H1 (cell line): Measurements from ENCODE around the gene BTBD18.
A peak's percentile ranks its signal among the peaks of the same experiment; 100 is the strongest.

Experiments used
- CTCF ChIP-seq, 3 experiments: IDR thresholded peaks; 1 replicate in 2 of 3; 2 replicates in 1 of 3; pipeline versions ENCODE4 v1.5.1 to v1.6.1; 2011; ENCODE audit warnings: low read length in 3 of 3, mild to moderate bottlenecking in 3 of 3, inconsistent platforms in 2 of 3, low read depth in 1 of 3, moderate library complexity in 1 of 3; ENCODE audit not compliant: insufficient read depth in 1 of 3; ENCODE audit errors: control extremely low read depth in 1 of 3
- POU5F1 ChIP-seq: IDR thresholded peaks from 2 replicates; pipeline ENCODE4 v1.6.1; 2011; ENCODE audit warnings: low read depth, mild to moderate bottlenecking, low read length, moderate library complexity
- TCF12 ChIP-seq: IDR thresholded peaks from 2 replicates; pipeline ENCODE4 v1.6.1; 2011; ENCODE audit warnings: low read depth, mild to moderate bottlenecking, low read length

GRCh38 chr11:57700425-57700824, 51.2 kb downstream of the BTBD18 start:
- TF ChIP-seq CTCF (IDR thresholded peaks at IDR 0.05; ENCODE audit: control extremely low read depth in 1 of 3, insufficient read depth in 1 of 3, low read depth in 1 of 3, low read length in 3 of 3) = peak in 1 of 3 experiments; percentile 36; a peak in 1 of 4 replicates
- TF ChIP-seq POU5F1 = no peak
- TF ChIP-seq TCF12 = no peak
